ENCODE data around the gene ZNF205. TPM values are rescaled to one million over a fixed set of nuclear protein-coding genes. Genes with fewer than 3 reads are reported as not detected.
A peak's percentile ranks its signal among the peaks of the same experiment; 100 is the strongest.

Gene ZNF205
- total and polyA plus RNA-seq, 2 donors: 4.6 to 9.3 TPM

DNA sequence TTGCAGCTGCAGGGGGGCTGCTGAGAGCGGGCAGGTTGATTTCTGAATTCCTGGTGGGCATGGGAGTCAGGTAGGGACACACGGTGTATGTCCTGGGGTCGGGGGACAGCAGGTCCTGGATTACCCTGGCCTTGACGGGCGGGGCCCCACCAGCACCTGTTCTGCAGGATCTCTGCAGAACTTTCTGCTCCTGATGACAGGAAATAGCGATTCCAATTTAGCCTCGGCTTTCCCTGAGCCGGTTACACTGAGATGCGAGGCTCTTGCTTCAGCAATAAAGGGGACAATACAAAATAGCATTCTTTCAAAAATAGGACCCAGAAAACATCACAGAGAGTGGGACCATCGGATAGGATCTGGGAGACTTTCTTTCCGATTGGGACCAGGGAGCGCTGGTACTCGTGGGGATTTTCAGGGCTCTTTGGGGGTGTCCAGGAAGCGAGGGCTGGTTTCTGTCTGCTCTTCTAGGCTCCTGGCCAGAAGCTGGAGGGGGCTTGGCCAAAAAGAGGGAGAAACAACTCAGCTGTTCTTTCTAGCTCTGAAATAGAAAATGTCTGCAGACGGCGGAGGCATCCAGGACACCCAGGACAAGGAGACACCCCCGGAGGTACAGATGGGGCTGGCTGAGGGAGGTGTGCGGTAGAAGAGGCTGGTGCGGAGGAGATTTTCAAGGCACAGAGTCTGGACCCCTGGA, 642 bp downstream of the ZNF205 start:
- WGBS: 61% methylated on average over 19 of the region's 19 CpGs
- no peak for DNase-seq (ENCODE audit: low read depth in 6 of 9, low spot score in 9 of 9)
- Histone ChIP-seq H3K9me3 (ENCODE audit: control insufficient read depth in 2 of 2, insufficient read depth in 1 of 2, low read length in 1 of 2) (no peaks in the 10 kb centered on the region), H3K27ac (ENCODE audit: low read depth in 1 of 2, low read length in 1 of 2) (no peak overlapping the region), H3K27me3 (ENCODE audit: control insufficient read depth in 2 of 2, insufficient read depth in 1 of 2, low read length in 1 of 2) (peaks cover 0 to 28% of the 10 kb centered on the region in 2 donors), H3K4me1 (ENCODE audit: control insufficient read depth in 2 of 2, insufficient read depth in 2 of 2, low read length in 2 of 2) (peaks cover 5 to 28% of the 10 kb centered on the region in 2 donors), H3K36me3 (ENCODE audit: control insufficient read depth in 2 of 2, insufficient read depth in 2 of 2, low read length in 1 of 2) (peaks cover 0 to 8% of the 10 kb centered on the region in 2 donors), H3K4me3 (ENCODE audit: low read length in 2 of 2) (peak overlapping the region in 1 of 2 donors; percentile 45)

DNA sequence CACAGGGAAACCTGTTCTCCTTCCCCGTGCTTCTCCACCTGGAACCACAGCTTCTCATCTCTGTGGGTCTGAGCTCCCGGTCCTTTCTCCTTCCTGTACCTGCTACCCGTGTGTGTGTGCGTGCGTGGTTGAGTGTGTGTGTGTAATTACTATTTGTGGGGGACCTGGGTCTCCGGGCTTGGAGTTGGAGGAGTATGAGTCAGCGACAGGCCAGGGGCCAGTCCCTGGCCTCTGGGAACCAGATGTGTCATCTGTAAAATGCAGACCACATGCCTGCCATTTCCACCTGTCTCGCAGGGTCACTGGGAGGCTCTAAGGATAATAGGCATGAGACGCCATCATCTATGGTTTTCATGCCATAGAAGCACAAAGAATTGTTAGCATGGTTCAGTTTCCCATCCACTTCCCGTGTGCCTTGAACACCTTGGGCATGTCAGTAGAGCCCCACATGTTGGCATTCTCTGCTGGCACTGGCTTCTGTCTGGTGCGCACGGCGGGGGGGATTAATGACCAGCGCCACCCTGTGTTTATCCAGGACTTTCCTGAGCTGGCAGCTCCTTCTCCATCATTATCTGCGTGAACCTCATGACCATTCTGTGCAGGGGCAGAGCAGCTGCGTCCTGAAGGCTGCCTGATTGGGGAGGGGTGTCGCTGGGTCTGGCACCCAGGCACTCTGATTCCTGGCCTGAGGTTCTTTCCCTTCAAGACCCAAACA, 1.5 kb downstream of the ZNF205 start:
- Histone ChIP-seq H3K4me1 (ENCODE audit: control insufficient read depth in 2 of 2, insufficient read depth in 2 of 2, low read length in 2 of 2) (peaks cover 5 to 28% of the 10 kb centered on the region in 2 donors), H3K9me3 (ENCODE audit: control insufficient read depth in 2 of 2, insufficient read depth in 1 of 2, low read length in 1 of 2) (no peaks in the 10 kb centered on the region), H3K27me3 (ENCODE audit: control insufficient read depth in 2 of 2, insufficient read depth in 1 of 2, low read length in 1 of 2) (peaks cover 0 to 28% of the 10 kb centered on the region in 2 donors), H3K36me3 (ENCODE audit: control insufficient read depth in 2 of 2, insufficient read depth in 2 of 2, low read length in 1 of 2) (peaks cover 0 to 8% of the 10 kb centered on the region in 2 donors), H3K27ac (ENCODE audit: low read depth in 1 of 2, low read length in 1 of 2) (no peak overlapping the region), H3K4me3 (ENCODE audit: low read length in 2 of 2) (no peak overlapping the region)
- 87% methylated on average over 17 of the region's 17 CpGs for WGBS
- DNase-seq (ENCODE audit: low read depth in 6 of 9, low spot score in 9 of 9): no peak

DNA sequence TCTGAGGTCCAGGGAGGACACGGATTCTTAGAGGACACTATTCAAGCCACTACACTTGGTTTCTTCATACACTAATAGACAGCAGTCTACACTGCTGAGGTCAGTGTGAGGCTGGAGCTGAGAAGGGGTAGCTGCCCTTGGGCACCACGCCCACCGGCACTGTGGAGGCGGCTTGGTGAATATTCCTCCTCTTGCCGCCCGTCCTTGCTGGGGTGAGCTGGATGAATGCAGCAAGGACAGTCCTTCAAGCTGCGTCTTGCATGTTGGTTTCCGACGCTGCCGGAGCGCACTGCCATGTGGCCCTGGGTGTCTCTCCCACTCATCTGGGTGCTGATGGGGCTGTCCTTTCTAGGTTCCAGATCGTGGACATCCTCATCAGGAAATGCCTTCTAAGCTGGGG, 2.6 kb downstream of the ZNF205 start:
- Histone ChIP-seq H3K4me3 (ENCODE audit: low read length in 2 of 2) (no peak overlapping the region), H3K9me3 (ENCODE audit: control insufficient read depth in 2 of 2, insufficient read depth in 1 of 2, low read length in 1 of 2) (peaks cover 0 to 2% of the 10 kb centered on the region in 2 donors), H3K4me1 (ENCODE audit: control insufficient read depth in 2 of 2, insufficient read depth in 2 of 2, low read length in 2 of 2) (peaks cover 5 to 23% of the 10 kb centered on the region in 2 donors), H3K27me3 (ENCODE audit: control insufficient read depth in 2 of 2, insufficient read depth in 1 of 2, low read length in 1 of 2) (peaks cover 0 to 27% of the 10 kb centered on the region in 2 donors), H3K36me3 (ENCODE audit: control insufficient read depth in 2 of 2, insufficient read depth in 2 of 2, low read length in 1 of 2) (peaks cover 0 to 10% of the 10 kb centered on the region in 2 donors), H3K27ac (ENCODE audit: low read depth in 1 of 2, low read length in 1 of 2) (no peak overlapping the region)
- WGBS: 97% methylated on average over 12 of the region's 12 CpGs
- DNase-seq (ENCODE audit: low read depth in 6 of 9, low spot score in 9 of 9): no peak

DNA sequence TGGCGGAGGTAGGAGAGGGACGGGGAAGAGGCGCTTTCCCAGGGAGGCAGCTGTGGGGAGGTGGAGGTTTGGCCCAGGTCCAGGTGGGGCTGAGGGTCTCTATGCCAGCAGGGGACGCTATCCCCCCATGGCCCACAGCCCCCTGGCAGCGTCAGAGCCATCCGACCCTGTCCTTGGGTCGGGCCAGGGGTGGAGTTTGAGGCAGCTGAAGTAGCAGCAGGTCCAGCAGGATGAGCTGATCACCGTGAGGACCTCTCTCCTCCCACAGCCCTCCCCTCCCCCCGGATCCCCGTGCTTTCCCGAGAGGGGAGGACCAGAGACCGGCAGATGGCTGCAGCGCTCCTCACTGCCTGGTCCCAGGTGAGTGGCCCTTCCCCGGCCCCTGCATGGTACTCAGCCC, 3.2 kb downstream of the ZNF205 start:
- Histone ChIP-seq H3K27ac (ENCODE audit: low read depth in 1 of 2, low read length in 1 of 2) (no peak overlapping the region), H3K9me3 (ENCODE audit: control insufficient read depth in 2 of 2, insufficient read depth in 1 of 2, low read length in 1 of 2) (peaks cover 0 to 2% of the 10 kb centered on the region in 2 donors), H3K36me3 (ENCODE audit: control insufficient read depth in 2 of 2, insufficient read depth in 2 of 2, low read length in 1 of 2) (peaks cover 0 to 10% of the 10 kb centered on the region in 2 donors), H3K4me1 (ENCODE audit: control insufficient read depth in 2 of 2, insufficient read depth in 2 of 2, low read length in 2 of 2) (peaks cover 5 to 23% of the 10 kb centered on the region in 2 donors), H3K27me3 (ENCODE audit: control insufficient read depth in 2 of 2, insufficient read depth in 1 of 2, low read length in 1 of 2) (peaks cover 0 to 27% of the 10 kb centered on the region in 2 donors), H3K4me3 (ENCODE audit: low read length in 2 of 2) (no peak overlapping the region)
- WGBS: 93% methylated on average over 14 of the region's 14 CpGs
- DNase-seq (ENCODE audit: low read depth in 6 of 9, low spot score in 9 of 9): no peak

DNA sequence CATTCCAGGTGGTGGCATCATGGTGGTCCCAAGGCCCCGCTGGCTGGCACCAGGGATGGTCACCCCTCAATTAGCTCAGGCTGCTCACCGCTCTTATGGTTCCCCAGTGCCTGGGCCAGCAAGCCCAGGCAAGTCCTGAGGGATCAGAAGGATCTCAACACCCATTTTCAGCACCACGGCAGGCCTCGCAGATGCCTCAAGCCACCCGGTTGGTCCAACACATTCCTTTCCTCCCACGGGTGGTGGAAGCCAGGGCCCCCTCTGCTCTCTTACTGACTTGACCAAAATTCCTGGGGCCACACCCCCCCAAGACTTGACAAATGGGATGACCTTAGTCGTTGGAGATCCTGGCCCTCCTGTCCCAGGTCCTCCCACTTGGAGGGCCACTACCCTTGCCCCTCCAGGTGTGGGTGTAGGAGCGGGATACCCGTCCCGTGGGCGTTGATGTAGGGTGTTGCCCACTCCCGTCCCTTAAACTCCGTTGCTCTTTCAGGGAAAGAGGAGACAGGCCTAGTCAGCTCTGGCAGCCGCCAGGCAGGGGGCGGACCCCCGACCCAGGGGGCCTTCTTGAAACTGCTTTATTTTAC, 5.9 kb downstream of the ZNF205 start:
- peaks cover 0 to 2% of the 10 kb centered on the region in 2 donors for H3K9me3 ChIP-seq (ENCODE audit: control insufficient read depth in 2 of 2, insufficient read depth in 1 of 2, low read length in 1 of 2)
- peaks cover 2 to 10% of the 10 kb centered on the region in 2 donors for H3K4me1 ChIP-seq (ENCODE audit: control insufficient read depth in 2 of 2, insufficient read depth in 2 of 2, low read length in 2 of 2)
- peaks cover 0 to 9% of the 10 kb centered on the region in 2 donors for H3K27me3 ChIP-seq (ENCODE audit: control insufficient read depth in 2 of 2, insufficient read depth in 1 of 2, low read length in 1 of 2)
- 97% methylated on average over 16 of the region's 16 CpGs for WGBS
- H3K36me3 ChIP-seq (ENCODE audit: control insufficient read depth in 2 of 2, insufficient read depth in 2 of 2, low read length in 1 of 2): peaks cover 0 to 10% of the 10 kb centered on the region in 2 donors
- DNase-seq (ENCODE audit: low read depth in 6 of 9, low spot score in 9 of 9): no peak
- H3K4me3 ChIP-seq (ENCODE audit: low read length in 2 of 2): no peak overlapping the region
- H3K27ac ChIP-seq (ENCODE audit: low read depth in 1 of 2, low read length in 1 of 2): no peak overlapping the region

DNA sequence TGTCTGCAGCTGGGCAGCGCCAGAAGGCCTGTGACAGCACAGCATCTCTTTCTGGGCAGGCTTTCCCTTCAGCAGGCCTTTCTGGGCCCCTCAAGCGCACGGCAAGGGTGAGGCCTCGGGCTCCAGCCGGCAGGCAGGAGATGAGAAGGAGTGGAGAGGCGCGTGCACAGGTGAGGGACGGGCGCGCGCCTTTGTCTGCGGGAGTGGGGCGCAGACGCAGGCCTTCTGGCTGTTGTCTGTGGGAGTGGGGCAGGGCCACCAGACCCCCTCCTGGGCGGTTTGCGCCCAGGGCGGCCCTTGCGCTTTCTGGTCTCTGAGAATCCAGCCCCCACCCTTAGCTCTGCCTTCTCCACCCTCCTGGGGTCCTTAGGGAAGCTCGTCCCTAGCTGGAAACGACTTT, 6.5 kb downstream of the ZNF205 start:
- peaks cover 5 to 10% of the 10 kb centered on the region in 2 donors for H3K4me1 ChIP-seq (ENCODE audit: control insufficient read depth in 2 of 2, insufficient read depth in 2 of 2, low read length in 2 of 2)
- peaks cover 0 to 2% of the 10 kb centered on the region in 2 donors for H3K9me3 ChIP-seq (ENCODE audit: control insufficient read depth in 2 of 2, insufficient read depth in 1 of 2, low read length in 1 of 2)
- H3K36me3 ChIP-seq (ENCODE audit: control insufficient read depth in 2 of 2, insufficient read depth in 2 of 2, low read length in 1 of 2): peaks cover 0 to 10% of the 10 kb centered on the region in 2 donors
- DNase-seq (ENCODE audit: low read depth in 6 of 9, low spot score in 9 of 9): no peak
- WGBS: 97% methylated on average over 20 of the region's 20 CpGs
- H3K4me3 ChIP-seq (ENCODE audit: low read length in 2 of 2): no peak overlapping the region
- H3K27me3 ChIP-seq (ENCODE audit: control insufficient read depth in 2 of 2, insufficient read depth in 1 of 2, low read length in 1 of 2): peaks cover 0 to 7% of the 10 kb centered on the region in 2 donors
- H3K27ac ChIP-seq (ENCODE audit: low read depth in 1 of 2, low read length in 1 of 2): no peak overlapping the region

DNA sequence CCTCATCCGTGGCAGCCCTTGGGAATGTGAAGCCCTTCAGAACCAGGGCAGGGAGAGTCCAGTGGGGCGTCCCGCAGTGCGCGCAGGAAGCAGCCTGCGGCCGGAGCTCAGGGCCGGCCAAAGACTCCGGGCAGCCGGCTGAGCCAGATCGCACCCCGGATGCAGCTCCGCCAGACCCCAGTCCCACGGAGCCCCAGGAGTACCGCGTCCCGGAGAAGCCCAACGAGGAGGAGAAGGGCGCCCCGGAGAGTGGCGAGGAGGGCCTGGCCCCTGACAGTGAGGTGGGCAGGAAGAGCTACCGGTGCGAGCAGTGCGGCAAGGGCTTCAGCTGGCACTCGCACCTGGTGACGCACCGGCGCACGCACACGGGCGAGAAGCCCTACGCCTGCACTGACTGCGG, 6.9 kb downstream of the ZNF205 start:
- WGBS: 98% methylated on average over 33 of the region's 33 CpGs

DNA sequence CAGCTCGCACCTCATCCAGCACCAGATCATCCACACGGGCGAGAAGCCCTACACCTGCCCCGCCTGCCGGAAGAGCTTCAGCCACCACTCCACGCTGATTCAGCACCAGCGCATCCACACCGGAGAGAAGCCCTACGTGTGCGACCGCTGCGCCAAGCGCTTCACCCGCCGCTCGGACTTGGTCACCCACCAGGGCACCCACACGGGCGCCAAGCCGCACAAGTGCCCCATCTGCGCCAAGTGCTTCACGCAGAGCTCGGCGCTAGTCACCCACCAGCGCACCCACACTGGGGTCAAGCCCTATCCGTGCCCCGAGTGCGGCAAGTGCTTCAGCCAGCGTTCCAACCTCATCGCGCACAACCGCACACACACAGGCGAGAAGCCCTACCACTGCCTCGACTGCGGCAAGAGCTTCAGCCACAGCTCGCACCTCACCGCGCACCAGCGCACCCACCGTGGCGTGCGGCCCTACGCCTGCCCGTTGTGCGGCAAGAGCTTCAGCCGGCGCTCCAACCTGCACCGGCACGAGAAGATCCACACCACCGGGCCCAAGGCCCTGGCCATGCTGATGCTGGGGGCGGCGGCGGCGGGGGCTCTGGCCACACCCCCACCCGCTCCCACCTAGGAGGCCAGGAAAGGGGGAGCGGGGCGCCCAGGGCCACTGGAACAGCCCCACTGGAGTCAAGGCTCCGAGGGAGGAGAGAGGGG, 7.5 kb downstream of the ZNF205 start:
- WGBS: 98% methylated on average over 57 of the region's 57 CpGs
- H3K27ac ChIP-seq (ENCODE audit: low read depth in 1 of 2, low read length in 1 of 2): no peak overlapping the region
- peaks cover 0 to 3% of the 10 kb centered on the region in 2 donors for H3K27me3 ChIP-seq (ENCODE audit: control insufficient read depth in 2 of 2, insufficient read depth in 1 of 2, low read length in 1 of 2)
- DNase-seq (ENCODE audit: low read depth in 6 of 9, low spot score in 9 of 9): no peak
- peaks cover 0 to 10% of the 10 kb centered on the region in 2 donors for H3K36me3 ChIP-seq (ENCODE audit: control insufficient read depth in 2 of 2, insufficient read depth in 2 of 2, low read length in 1 of 2)
- no peak overlapping the region for H3K4me3 ChIP-seq (ENCODE audit: low read length in 2 of 2)
- H3K4me1 ChIP-seq (ENCODE audit: control insufficient read depth in 2 of 2, insufficient read depth in 2 of 2, low read length in 2 of 2): peaks cover 5 to 14% of the 10 kb centered on the region in 2 donors
- H3K9me3 ChIP-seq (ENCODE audit: control insufficient read depth in 2 of 2, insufficient read depth in 1 of 2, low read length in 1 of 2): peaks cover 0 to 2% of the 10 kb centered on the region in 2 donors

More for the DNA sequence above, 6.9 kb downstream of the ZNF205 start:
- DNase-seq (ENCODE audit: low read depth in 6 of 9, low spot score in 9 of 9): no peak
- Histone ChIP-seq H3K36me3 (ENCODE audit: control insufficient read depth in 2 of 2, insufficient read depth in 2 of 2, low read length in 1 of 2) (peaks cover 0 to 10% of the 10 kb centered on the region in 2 donors), H3K4me1 (ENCODE audit: control insufficient read depth in 2 of 2, insufficient read depth in 2 of 2, low read length in 2 of 2) (peaks cover 5 to 12% of the 10 kb centered on the region in 2 donors), H3K9me3 (ENCODE audit: control insufficient read depth in 2 of 2, insufficient read depth in 1 of 2, low read length in 1 of 2) (peaks cover 0 to 2% of the 10 kb centered on the region in 2 donors), H3K27me3 (ENCODE audit: control insufficient read depth in 2 of 2, insufficient read depth in 1 of 2, low read length in 1 of 2) (peaks cover 0 to 4% of the 10 kb centered on the region in 2 donors), H3K27ac (ENCODE audit: low read depth in 1 of 2, low read length in 1 of 2) (no peak overlapping the region), H3K4me3 (ENCODE audit: low read length in 2 of 2) (no peak overlapping the region)

All from thymus (tissue), 11 donors.